PC-3 (cell line): ENCODE measurements around the gene AFDN. TPM values are rescaled to one million over a fixed set of nuclear protein-coding genes. Genes with fewer than 3 reads are reported as not detected.
A peak's percentile ranks its signal among the peaks of the same experiment; 100 is the strongest.

Experiments
- ATAC-seq: fragments of 200-7000 bp; cut with Tn5 transposase; 2 replicates; pipeline ENCODE4 v1.9.1; 2020; ENCODE audit warnings: mild to moderate bottlenecking, moderate library complexity
- BruUV-seq: library from RNA; stranded (reverse); fragments of 400-500 nt; replicated peaks from 2 replicates; lab custom pipeline; 2021; lab: Mats Ljungman, UMichigan
- CTCF ChIA-PET: fragments of 300-600 bp; sonication (Branson Sonifier 250); formaldehyde crosslinking; loops from one replicate; lab custom pipeline; 2022; ENCODE audit warnings: antibody characterized with exemption; lab: Charles Lee
- POLR2A ChIA-PET: fragments of 300-600 bp; sonication (Branson Sonifier 250); formaldehyde crosslinking; loops from one replicate; lab custom pipeline; 2022; ENCODE audit warnings: antibody characterized with exemption; ENCODE audit not compliant: unreplicated experiment; lab: Charles Lee
- DNase-seq: peaks from one replicate; pipeline ENCODE4 v3.0.0-alpha.2; 2015
- H2AFZ ChIP-seq: fragments of 300-600 bp; sonication (generic); 2 replicates; pipeline ENCODE4 v1.6.0; 2016; ENCODE audit warnings: antibody characterized with exemption, low read length
- H3F3A ChIP-seq: fragments of 300-600 bp; sonication (generic); one replicate; pipeline ENCODE4 v1.6.0; 2017; ENCODE audit warnings: antibody characterized with exemption, low read length, control low read depth, mild to moderate bottlenecking; ENCODE audit not compliant: unreplicated experiment
- H3K27ac ChIP-seq: fragments of 300-600 bp; sonication (generic); 2 replicates; pipeline ENCODE4 v1.5.1; 2016; ENCODE audit warnings: mild to moderate bottlenecking, low read length
- H3K27me3 ChIP-seq: fragments of 300-600 bp; sonication (generic); 2 replicates; pipeline ENCODE4 v1.6.1; 2016; ENCODE audit warnings: low read length, mixed read lengths
- H3K36me3 ChIP-seq: fragments of 300-600 bp; sonication (generic); 2 replicates; pipeline ENCODE4 v1.6.1; 2016; ENCODE audit warnings: low read depth, mixed run types, low read length, mixed read lengths
- H3K4me1 ChIP-seq: fragments of 300-600 bp; sonication (generic); 2 replicates; pipeline ENCODE4 v1.5.1; 2016; ENCODE audit warnings: low read length; ENCODE audit not compliant: insufficient read depth
- H3K4me2 ChIP-seq: fragments of 300-600 bp; sonication (generic); 2 replicates; pipeline ENCODE4 v1.6.0; 2016; ENCODE audit warnings: low read length
- H3K4me3 ChIP-seq: fragments of 300-600 bp; sonication (generic); 2 replicates; pipeline ENCODE4 v1.5.1; 2016; ENCODE audit warnings: mild to moderate bottlenecking, low read length, mixed read lengths
- H3K79me2 ChIP-seq: fragments of 300-600 bp; sonication (generic); 2 replicates; pipeline ENCODE4 v1.6.1; 2017; ENCODE audit warnings: low read length, mixed read lengths
- H3K9ac ChIP-seq: fragments of 300-600 bp; sonication (generic); 2 replicates; pipeline ENCODE4 v1.6.0; 2016; ENCODE audit warnings: mild to moderate bottlenecking, low read length
- H3K9me2 ChIP-seq: fragments of 300-600 bp; sonication (generic); replicated peaks from 2 replicates; pipeline ENCODE4 v1.6.1; 2016; ENCODE audit warnings: mixed run types, low read length, mixed read lengths
- H3K9me3 ChIP-seq: fragments of 300-600 bp; sonication (generic); 2 replicates; pipeline ENCODE4 v1.6.1; 2016; ENCODE audit warnings: low read length, mixed read lengths
- H4K20me1 ChIP-seq: fragments of 300-600 bp; sonication (generic); 2 replicates; pipeline ENCODE4 v1.6.1; 2016; ENCODE audit warnings: low read length, mixed read lengths
- EZH2 ChIP-seq: fragments of 300-600 bp; sonication (generic); IDR thresholded peaks from one replicate; pipeline ENCODE4 v1.6.1; 2017; ENCODE audit warnings: antibody characterized with exemption, mild to moderate bottlenecking, low read length; ENCODE audit not compliant: unreplicated experiment
- EZH2phosphoT487 ChIP-seq: fragments of 300-600 bp; sonication (generic); IDR thresholded peaks from 2 replicates; pipeline ENCODE4 v1.6.1; 2018; ENCODE audit warnings: mild to moderate bottlenecking, antibody characterized with exemption, low read length, borderline replicate concordance
- intact Hi-C: fragments of 100-400 bp; cut with micrococcal nuclease; formaldehyde crosslinking; loops from 2 replicates; pipeline ENCODE4 v1.9.0; 2023
- total RNA-seq: library from RNA; depleted of rRNA; stranded (reverse); fragments of >200 nt; gene quantifications from 2 replicates; pipeline ENCODE4 v1.2.3, GENCODE V29; 2014
- TF ChIP-seq, protein P1 (sequence below): fragments of 300-600 bp; sonication (generic); conservative IDR thresholded peaks from 2 replicates; pipeline ENCODE4 v1.5.1; 2017; ENCODE audit warnings: antibody characterized with exemption, low read depth, mild to moderate bottlenecking, low read length

Gene AFDN
- total RNA-seq, 1 experiment from 2014 or later, result 37.1 TPM

DNA sequence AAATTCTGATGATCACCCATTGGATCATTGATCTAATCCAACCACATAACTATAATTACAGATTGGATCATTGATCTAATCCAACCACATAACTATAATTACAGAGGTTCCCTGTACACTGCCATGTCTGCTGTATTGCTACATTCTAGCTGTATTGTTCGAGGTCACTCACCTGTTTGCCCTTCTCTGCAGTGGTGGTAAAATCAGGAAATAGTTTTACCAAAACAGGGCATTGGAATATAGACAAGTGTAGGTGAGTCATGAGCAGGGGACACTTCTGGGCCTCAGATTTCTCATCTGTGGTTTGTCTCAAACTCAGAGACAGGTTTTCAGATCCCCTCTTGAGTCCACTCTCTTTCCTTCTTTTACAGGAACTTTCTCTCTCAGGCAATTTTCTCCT lies 9.0 kb upstream of the AFDN start:
- ChIA-PET POLR2A (no interaction called here), CTCF (no interaction called here)
- TF ChIP-seq EZH2phosphoT487, result no peak
- ATAC-seq, result peak; percentile 37; the same call in 1 of the 2 replicates
- no peaks in the 10 kb centered on the region for H3K9me2 ChIP-seq
- H3K9me3 ChIP-seq, result no peaks in the 10 kb centered on the region
- no peaks in the 10 kb centered on the region for H3K36me3 ChIP-seq
- peak; percentile 52 for DNase-seq
- no peak overlapping the region for H3K4me2 ChIP-seq
- H3K79me2 ChIP-seq, result no peaks in the 10 kb centered on the region
- H3K27me3 ChIP-seq, result no peaks in the 10 kb centered on the region
- H3K4me1 ChIP-seq, result no peaks in the 10 kb centered on the region
- BruUV-seq, result no TSS peak
- intact Hi-C loops, result no loop called here
- no peak overlapping the region for H3K4me3 ChIP-seq
- H2AFZ ChIP-seq, result no peak overlapping the region
- H4K20me1 ChIP-seq, result no peaks in the 10 kb centered on the region
- no peak overlapping the region for H3K27ac ChIP-seq
- no peak overlapping the region for H3K9ac ChIP-seq
- no peaks in the 10 kb centered on the region for H3F3A ChIP-seq

DNA sequence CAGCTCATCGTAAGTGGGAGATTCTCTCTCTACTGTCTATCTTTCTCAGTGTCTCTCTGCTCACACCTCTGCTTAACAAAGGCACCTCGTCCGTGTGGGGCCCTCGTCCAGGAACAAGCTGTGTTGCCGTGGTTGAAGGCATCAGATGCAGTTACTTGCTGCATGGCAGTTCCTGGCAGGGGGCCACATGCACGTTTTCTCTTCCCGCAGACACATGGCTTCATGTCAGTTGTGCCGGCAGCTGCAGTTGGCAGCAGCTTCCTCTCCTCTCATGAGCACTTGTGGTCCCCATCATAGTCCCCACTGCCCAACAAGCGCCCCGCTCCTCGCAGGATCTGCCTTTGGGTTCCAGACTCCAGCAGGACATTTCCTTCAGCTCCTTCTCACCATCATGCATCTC lies 7.1 kb upstream of the AFDN start:
- Histone ChIP-seq H3K27me3 (no peaks in the 10 kb centered on the region), H3K36me3 (no peaks in the 10 kb centered on the region), H2AFZ (no peak overlapping the region), H3K9me2 (no peaks in the 10 kb centered on the region), H3K4me3 (no peak overlapping the region), H3F3A (no peaks in the 10 kb centered on the region), H3K27ac (no peak overlapping the region), H4K20me1 (no peaks in the 10 kb centered on the region), H3K4me1 (no peaks in the 10 kb centered on the region), H3K79me2 (no peaks in the 10 kb centered on the region), H3K4me2 (no peak overlapping the region), H3K9me3 (no peaks in the 10 kb centered on the region), H3K9ac (no peak overlapping the region)
- intact Hi-C loops, result no loop called here
- BruUV-seq, result no TSS peak
- POLR2A ChIA-PET, result no interaction called here
- no peak for ATAC-seq
- CTCF ChIA-PET, result no interaction called here
- no peak for DNase-seq
- TF ChIP-seq, protein P1, sequence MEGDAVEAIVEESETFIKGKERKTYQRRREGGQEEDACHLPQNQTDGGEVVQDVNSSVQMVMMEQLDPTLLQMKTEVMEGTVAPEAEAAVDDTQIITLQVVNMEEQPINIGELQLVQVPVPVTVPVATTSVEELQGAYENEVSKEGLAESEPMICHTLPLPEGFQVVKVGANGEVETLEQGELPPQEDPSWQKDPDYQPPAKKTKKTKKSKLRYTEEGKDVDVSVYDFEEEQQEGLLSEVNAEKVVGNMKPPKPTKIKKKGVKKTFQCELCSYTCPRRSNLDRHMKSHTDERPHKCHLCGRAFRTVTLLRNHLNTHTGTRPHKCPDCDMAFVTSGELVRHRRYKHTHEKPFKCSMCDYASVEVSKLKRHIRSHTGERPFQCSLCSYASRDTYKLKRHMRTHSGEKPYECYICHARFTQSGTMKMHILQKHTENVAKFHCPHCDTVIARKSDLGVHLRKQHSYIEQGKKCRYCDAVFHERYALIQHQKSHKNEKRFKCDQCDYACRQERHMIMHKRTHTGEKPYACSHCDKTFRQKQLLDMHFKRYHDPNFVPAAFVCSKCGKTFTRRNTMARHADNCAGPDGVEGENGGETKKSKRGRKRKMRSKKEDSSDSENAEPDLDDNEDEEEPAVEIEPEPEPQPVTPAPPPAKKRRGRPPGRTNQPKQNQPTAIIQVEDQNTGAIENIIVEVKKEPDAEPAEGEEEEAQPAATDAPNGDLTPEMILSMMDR, result no peak
- TF ChIP-seq EZH2, result no peak

DNA sequence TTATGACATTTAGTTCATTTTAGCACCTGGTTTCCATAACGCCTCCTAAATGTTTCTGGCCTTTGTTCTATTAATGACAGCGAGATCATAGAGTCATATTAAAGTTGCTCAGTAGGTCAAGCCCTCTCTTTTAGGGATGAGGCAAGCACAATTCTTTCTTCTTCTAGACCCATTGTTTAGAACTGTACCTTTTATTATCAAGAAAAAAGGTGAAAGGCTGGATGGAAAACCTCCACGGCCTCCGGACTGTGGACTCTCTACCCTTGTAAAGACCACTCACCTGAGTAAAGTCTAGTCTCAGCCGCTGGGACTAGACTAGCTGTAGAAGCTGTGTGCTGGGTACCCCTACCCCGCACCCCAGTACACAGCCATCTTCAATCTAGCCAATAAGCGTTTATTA lies 6.0 kb upstream of the AFDN start:
- Histone ChIP-seq H3K4me2 (no peak overlapping the region), H3K9me2 (no peaks in the 10 kb centered on the region), H3K27me3 (no peaks in the 10 kb centered on the region), H3K9me3 (no peaks in the 10 kb centered on the region), H3K9ac (no peak overlapping the region), H3K27ac (no peak overlapping the region), H2AFZ (no peak overlapping the region), H3K4me1 (peaks cover 5% of the 10 kb centered on the region; the same call in 1 of the 2 replicates), H3K4me3 (no peak overlapping the region), H3K36me3 (no peaks in the 10 kb centered on the region), H3K79me2 (no peaks in the 10 kb centered on the region), H3F3A (no peaks in the 10 kb centered on the region), H4K20me1 (no peaks in the 10 kb centered on the region)
- POLR2A ChIA-PET, result no interaction called here
- DNase-seq (no peak), ATAC-seq (no peak)
- CTCF ChIA-PET, result no interaction called here
- TF ChIP-seq, protein P1, result no peak
- TF ChIP-seq EZH2phosphoT487 (no peak), EZH2 (no peak)
- no TSS peak for BruUV-seq
- intact Hi-C loops, result no loop called here
